ENCODE data around the gene CAB39L. TPM values are rescaled to one million over a fixed set of nuclear protein-coding genes. Genes with fewer than 3 reads are reported as not detected.

CAB39L gene
- total RNA-seq, 1 experiment from 2014 or later = 51.9 TPM

GRCh38 chr13:49436890-49437289, 7.0 kb downstream of the CAB39L start:
- H3K36me3 ChIP-seq (ENCODE audit: insufficient read depth, low read length) = no peaks in the 10 kb centered on the region
- peak; percentile 55 for DNase-seq
- no peaks in the 10 kb centered on the region for H3K9me2 ChIP-seq (replicated peaks; ENCODE audit: insufficient read depth, low read length)
- no peaks in the 10 kb centered on the region for H4K20me1 ChIP-seq (ENCODE audit: insufficient read depth, low read depth, low read length)
- no peaks in the 10 kb centered on the region for H3K27me3 ChIP-seq (ENCODE audit: low read length)
- no peaks in the 10 kb centered on the region for H3K9me3 ChIP-seq (ENCODE audit: low read length)
- H3K4me1 ChIP-seq (ENCODE audit: low read length) = peaks cover 68% of the 10 kb centered on the region
- peak overlapping the region; percentile 5; the same call in 1 of the 2 replicates for H2AFZ ChIP-seq (ENCODE audit: low read length)
- no peaks in the 10 kb centered on the region for H3K79me2 ChIP-seq (ENCODE audit: low read length)
- no peak overlapping the region for H3K4me2 ChIP-seq (ENCODE audit: low read depth, low read length, poor library complexity, severe bottlenecking)
- H3K4me3 ChIP-seq (ENCODE audit: low read length) = no peak overlapping the region
- peak overlapping the region; percentile 4; the same call in 1 of the 2 replicates for H3K27ac ChIP-seq (ENCODE audit: low read length)
- H3K9ac ChIP-seq (ENCODE audit: low read length) = no peak overlapping the region

GRCh38 chr13:49435992-49436391, 7.9 kb downstream of the CAB39L start:
- H3K27ac ChIP-seq (ENCODE audit: low read length) = 0 out of 2 replicates have a peak overlapping the region, but pooled peaks have one; percentile 4
- H3K36me3 ChIP-seq (ENCODE audit: insufficient read depth, low read length) = no peaks in the 10 kb centered on the region
- H3K4me3 ChIP-seq (ENCODE audit: low read length) = no peak overlapping the region
- no peaks in the 10 kb centered on the region for H3K27me3 ChIP-seq (ENCODE audit: low read length)
- H3K4me2 ChIP-seq (ENCODE audit: low read depth, low read length, poor library complexity, severe bottlenecking) = no peak overlapping the region
- no peak overlapping the region for H2AFZ ChIP-seq (ENCODE audit: low read length)
- no peaks in the 10 kb centered on the region for H3K79me2 ChIP-seq (ENCODE audit: low read length)
- H3K9me3 ChIP-seq (ENCODE audit: low read length) = no peaks in the 10 kb centered on the region
- H3K9ac ChIP-seq (ENCODE audit: low read length) = no peak overlapping the region
- no peaks in the 10 kb centered on the region for H4K20me1 ChIP-seq (ENCODE audit: insufficient read depth, low read depth, low read length)
- no peak for DNase-seq
- H3K4me1 ChIP-seq (ENCODE audit: low read length) = peaks cover 70% of the 10 kb centered on the region
- H3K9me2 ChIP-seq (replicated peaks; ENCODE audit: insufficient read depth, low read length) = no peaks in the 10 kb centered on the region

- peak overlapping the region; percentile 78 for H3K4me2 ChIP-seq (ENCODE audit: low read depth, low read length, poor library complexity, severe bottlenecking)
- H3K9me2 ChIP-seq (replicated peaks; ENCODE audit: insufficient read depth, low read length) = no peaks in the 10 kb centered on the region
- H4K20me1 ChIP-seq (ENCODE audit: insufficient read depth, low read depth, low read length) = no peaks in the 10 kb centered on the region
- H3K27me3 ChIP-seq (ENCODE audit: low read length) = no peaks in the 10 kb centered on the region
- peaks cover 47% of the 10 kb centered on the region for H3K4me1 ChIP-seq (ENCODE audit: low read length)
- H3K79me2 ChIP-seq (ENCODE audit: low read length) = no peaks in the 10 kb centered on the region
- H2AFZ ChIP-seq (ENCODE audit: low read length) = peak overlapping the region; percentile 53; the same call in 1 of the 2 replicates
- no peaks in the 10 kb centered on the region for H3K9me3 ChIP-seq (ENCODE audit: low read length)
- peak overlapping the region; percentile 17; the same call in 1 of the 2 replicates for H3K4me3 ChIP-seq (ENCODE audit: low read length)
- H3K9ac ChIP-seq (ENCODE audit: low read length) = no peak overlapping the region
- peak overlapping the region; percentile 95 for H3K27ac ChIP-seq (ENCODE audit: low read length)
- no peaks in the 10 kb centered on the region for H3K36me3 ChIP-seq (ENCODE audit: insufficient read depth, low read length)
- no peak for DNase-seq
Measured at GRCh38 chr13:49429121-49429520, 14.7 kb downstream of the CAB39L start.

- no peaks in the 10 kb centered on the region for H3K79me2 ChIP-seq (ENCODE audit: low read length)
- no peak overlapping the region for H3K4me2 ChIP-seq (ENCODE audit: low read depth, low read length, poor library complexity, severe bottlenecking)
- no peaks in the 10 kb centered on the region for H3K36me3 ChIP-seq (ENCODE audit: insufficient read depth, low read length)
- H3K9ac ChIP-seq (ENCODE audit: low read length) = no peak overlapping the region
- no peak for DNase-seq
- H3K27ac ChIP-seq (ENCODE audit: low read length) = peak overlapping the region; percentile 95
- H2AFZ ChIP-seq (ENCODE audit: low read length) = peak overlapping the region; percentile 45; the same call in 1 of the 2 replicates
- no peaks in the 10 kb centered on the region for H3K9me3 ChIP-seq (ENCODE audit: low read length)
- H3K4me1 ChIP-seq (ENCODE audit: low read length) = peaks cover 38% of the 10 kb centered on the region
- no peak overlapping the region for H3K4me3 ChIP-seq (ENCODE audit: low read length)
- no peaks in the 10 kb centered on the region for H4K20me1 ChIP-seq (ENCODE audit: insufficient read depth, low read depth, low read length)
- H3K9me2 ChIP-seq (replicated peaks; ENCODE audit: insufficient read depth, low read length) = no peaks in the 10 kb centered on the region
- H3K27me3 ChIP-seq (ENCODE audit: low read length) = no peaks in the 10 kb centered on the region
Measured at GRCh38 chr13:49428041-49428763, 15.7 kb downstream of the CAB39L start.

- Histone ChIP-seq H3K9ac (ENCODE audit: low read length) (no peak overlapping the region), H3K4me2 (ENCODE audit: low read depth, low read length, poor library complexity, severe bottlenecking) (no peak overlapping the region), H3K27me3 (ENCODE audit: low read length) (no peaks in the 10 kb centered on the region), H2AFZ (ENCODE audit: low read length) (peak overlapping the region; percentile 68; the same call in 1 of the 2 replicates), H3K4me1 (ENCODE audit: low read length) (peaks cover 36% of the 10 kb centered on the region), H3K9me3 (ENCODE audit: low read length) (no peaks in the 10 kb centered on the region), H3K4me3 (ENCODE audit: low read length) (no peak overlapping the region), H3K79me2 (ENCODE audit: low read length) (no peaks in the 10 kb centered on the region), H3K36me3 (ENCODE audit: insufficient read depth, low read length) (no peaks in the 10 kb centered on the region), H3K9me2 (replicated peaks; ENCODE audit: insufficient read depth, low read length) (no peaks in the 10 kb centered on the region), H3K27ac (ENCODE audit: low read length) (no peak overlapping the region), H4K20me1 (ENCODE audit: insufficient read depth, low read depth, low read length) (no peaks in the 10 kb centered on the region)
- no peak for DNase-seq
Measured at GRCh38 chr13:49424011-49424560, 19.8 kb downstream of the CAB39L start.

- H3K27me3 ChIP-seq (ENCODE audit: low read length) = no peaks in the 10 kb centered on the region
- H3K36me3 ChIP-seq (ENCODE audit: insufficient read depth, low read length) = no peaks in the 10 kb centered on the region
- H3K9me2 ChIP-seq (replicated peaks; ENCODE audit: insufficient read depth, low read length) = no peaks in the 10 kb centered on the region
- no peak overlapping the region for H3K4me3 ChIP-seq (ENCODE audit: low read length)
- DNase-seq = peak; percentile 89
- no peak overlapping the region for H3K4me2 ChIP-seq (ENCODE audit: low read depth, low read length, poor library complexity, severe bottlenecking)
- no peak overlapping the region for H3K27ac ChIP-seq (ENCODE audit: low read length)
- peaks cover 52% of the 10 kb centered on the region for H3K4me1 ChIP-seq (ENCODE audit: low read length)
- no peak overlapping the region for H3K9ac ChIP-seq (ENCODE audit: low read length)
- H2AFZ ChIP-seq (ENCODE audit: low read length) = peak overlapping the region; percentile 6; the same call in 1 of the 2 replicates
- H3K9me3 ChIP-seq (ENCODE audit: low read length) = no peaks in the 10 kb centered on the region
- H3K79me2 ChIP-seq (ENCODE audit: low read length) = no peaks in the 10 kb centered on the region
- no peaks in the 10 kb centered on the region for H4K20me1 ChIP-seq (ENCODE audit: insufficient read depth, low read depth, low read length)
Measured at GRCh38 chr13:49421391-49421790, 22.5 kb downstream of the CAB39L start.

GRCh38 chr13:49419276-49419675, 24.6 kb downstream of the CAB39L start:
- H2AFZ ChIP-seq (ENCODE audit: low read length) = no peak overlapping the region
- no peaks in the 10 kb centered on the region for H3K79me2 ChIP-seq (ENCODE audit: low read length)
- peaks cover 58% of the 10 kb centered on the region for H3K4me1 ChIP-seq (ENCODE audit: low read length)
- no peak overlapping the region for H3K4me3 ChIP-seq (ENCODE audit: low read length)
- no peaks in the 10 kb centered on the region for H3K9me2 ChIP-seq (replicated peaks; ENCODE audit: insufficient read depth, low read length)
- no peaks in the 10 kb centered on the region for H4K20me1 ChIP-seq (ENCODE audit: insufficient read depth, low read depth, low read length)
- no peaks in the 10 kb centered on the region for H3K27me3 ChIP-seq (ENCODE audit: low read length)
- DNase-seq = no peak
- no peak overlapping the region for H3K9ac ChIP-seq (ENCODE audit: low read length)
- no peak overlapping the region for H3K4me2 ChIP-seq (ENCODE audit: low read depth, low read length, poor library complexity, severe bottlenecking)
- H3K9me3 ChIP-seq (ENCODE audit: low read length) = no peaks in the 10 kb centered on the region
- no peak overlapping the region for H3K27ac ChIP-seq (ENCODE audit: low read length)
- H3K36me3 ChIP-seq (ENCODE audit: insufficient read depth, low read length) = no peaks in the 10 kb centered on the region

- no peaks in the 10 kb centered on the region for H4K20me1 ChIP-seq (ENCODE audit: insufficient read depth, low read depth, low read length)
- H3K9me2 ChIP-seq (replicated peaks; ENCODE audit: insufficient read depth, low read length) = no peaks in the 10 kb centered on the region
- peak; percentile 74 for DNase-seq
- H3K9me3 ChIP-seq (ENCODE audit: low read length) = no peaks in the 10 kb centered on the region
- peak overlapping the region; percentile 19; the same call in 1 of the 2 replicates for H3K27ac ChIP-seq (ENCODE audit: low read length)
- H3K27me3 ChIP-seq (ENCODE audit: low read length) = no peaks in the 10 kb centered on the region
- H3K4me1 ChIP-seq (ENCODE audit: low read length) = peaks cover 58% of the 10 kb centered on the region
- no peak overlapping the region for H3K9ac ChIP-seq (ENCODE audit: low read length)
- H3K36me3 ChIP-seq (ENCODE audit: insufficient read depth, low read length) = no peaks in the 10 kb centered on the region
- peak overlapping the region; percentile 18 for H2AFZ ChIP-seq (ENCODE audit: low read length)
- H3K4me2 ChIP-seq (ENCODE audit: low read depth, low read length, poor library complexity, severe bottlenecking) = peak overlapping the region; percentile 27
- H3K79me2 ChIP-seq (ENCODE audit: low read length) = no peaks in the 10 kb centered on the region
- no peak overlapping the region for H3K4me3 ChIP-seq (ENCODE audit: low read length)
Measured at GRCh38 chr13:49418206-49418605, 25.7 kb downstream of the CAB39L start.

All from Karpas-422 (cell line).